ENCODE results near the gene CDC73. TPM values are rescaled to one million over a fixed set of nuclear protein-coding genes. Genes with fewer than 3 reads are reported as not detected.

CDC73 gene
- total RNA-seq, 1 donor from 2014 or later: 46.8 TPM

GRCh38 chr1:193086342-193086741, 35.5 kb upstream of the CDC73 start:
- Histone ChIP-seq H3K4me3 (no peak overlapping the region), H3K9me3 (replicated peaks) (no peaks in the 10 kb centered on the region), H3K27ac (replicated peaks) (no peak overlapping the region), H3K27me3 (ENCODE audit: low read depth) (no peaks in the 10 kb centered on the region), H3K4me1 (peaks cover 16% of the 10 kb centered on the region), H3K36me3 (peaks cover 56% of the 10 kb centered on the region)
- TF ChIP-seq, protein P1, sequence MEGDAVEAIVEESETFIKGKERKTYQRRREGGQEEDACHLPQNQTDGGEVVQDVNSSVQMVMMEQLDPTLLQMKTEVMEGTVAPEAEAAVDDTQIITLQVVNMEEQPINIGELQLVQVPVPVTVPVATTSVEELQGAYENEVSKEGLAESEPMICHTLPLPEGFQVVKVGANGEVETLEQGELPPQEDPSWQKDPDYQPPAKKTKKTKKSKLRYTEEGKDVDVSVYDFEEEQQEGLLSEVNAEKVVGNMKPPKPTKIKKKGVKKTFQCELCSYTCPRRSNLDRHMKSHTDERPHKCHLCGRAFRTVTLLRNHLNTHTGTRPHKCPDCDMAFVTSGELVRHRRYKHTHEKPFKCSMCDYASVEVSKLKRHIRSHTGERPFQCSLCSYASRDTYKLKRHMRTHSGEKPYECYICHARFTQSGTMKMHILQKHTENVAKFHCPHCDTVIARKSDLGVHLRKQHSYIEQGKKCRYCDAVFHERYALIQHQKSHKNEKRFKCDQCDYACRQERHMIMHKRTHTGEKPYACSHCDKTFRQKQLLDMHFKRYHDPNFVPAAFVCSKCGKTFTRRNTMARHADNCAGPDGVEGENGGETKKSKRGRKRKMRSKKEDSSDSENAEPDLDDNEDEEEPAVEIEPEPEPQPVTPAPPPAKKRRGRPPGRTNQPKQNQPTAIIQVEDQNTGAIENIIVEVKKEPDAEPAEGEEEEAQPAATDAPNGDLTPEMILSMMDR (IDR thresholded peaks at IDR 0.05; ENCODE audit: borderline replicate concordance): no peak
- DNase-seq: no peak
- intact Hi-C loops (cut with micrococcal nuclease): no loop called here

DNA sequence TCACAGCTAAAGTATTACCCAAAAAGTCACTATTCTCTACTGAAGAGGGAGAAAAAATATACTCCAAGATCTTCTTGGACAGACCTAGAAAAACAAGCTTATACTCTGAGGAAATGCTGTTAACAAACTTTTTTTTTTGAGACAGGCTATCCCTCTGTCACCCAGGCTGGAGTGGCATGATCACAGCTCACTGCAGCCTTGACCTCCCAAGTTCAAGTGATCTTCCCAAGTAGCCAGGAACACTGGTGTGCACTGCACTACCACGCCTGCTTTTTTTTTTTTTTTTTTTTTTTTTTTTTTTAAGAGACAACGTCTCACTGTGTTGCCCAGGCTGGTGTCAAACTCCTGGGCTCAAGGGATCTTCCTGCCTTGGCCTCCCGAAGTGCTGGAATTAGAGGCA, 33.9 kb upstream of the CDC73 start:
- intact Hi-C loops (cut with micrococcal nuclease): no loop called here
- peaks cover 16% of the 10 kb centered on the region for H3K4me1 ChIP-seq
- no peak overlapping the region for H3K27ac ChIP-seq (replicated peaks)
- TF ChIP-seq, protein P1 (IDR thresholded peaks at IDR 0.05; ENCODE audit: borderline replicate concordance): no peak
- no peaks in the 10 kb centered on the region for H3K9me3 ChIP-seq (replicated peaks)
- H3K36me3 ChIP-seq: peaks cover 52% of the 10 kb centered on the region
- no peak for DNase-seq
- no peak overlapping the region for H3K4me3 ChIP-seq
- no peaks in the 10 kb centered on the region for H3K27me3 ChIP-seq (ENCODE audit: low read depth)

- DNase-seq: no peak
- Histone ChIP-seq H3K27ac (replicated peaks) (no peak overlapping the region), H3K4me1 (peaks cover 11% of the 10 kb centered on the region), H3K4me3 (no peak overlapping the region), H3K27me3 (ENCODE audit: low read depth) (no peaks in the 10 kb centered on the region), H3K9me3 (replicated peaks) (no peaks in the 10 kb centered on the region), H3K36me3 (peaks cover 48% of the 10 kb centered on the region)
- intact Hi-C loops (cut with micrococcal nuclease): no loop called here
- TF ChIP-seq, protein P1 (IDR thresholded peaks at IDR 0.05; ENCODE audit: borderline replicate concordance): no peak
These were observed 31.0 kb upstream of the CDC73 start for GRCh38 chr1:193090865-193091264.

- TF ChIP-seq, protein P1 (IDR thresholded peaks at IDR 0.05; ENCODE audit: borderline replicate concordance): no peak
- no peak for DNase-seq
- Histone ChIP-seq H3K4me1 (no peaks in the 10 kb centered on the region), H3K9me3 (replicated peaks) (no peaks in the 10 kb centered on the region), H3K27me3 (ENCODE audit: low read depth) (no peaks in the 10 kb centered on the region), H3K27ac (replicated peaks) (no peak overlapping the region), H3K4me3 (no peak overlapping the region), H3K36me3 (peaks cover 76% of the 10 kb centered on the region)
- intact Hi-C loops (cut with micrococcal nuclease): no loop called here
These were observed 27.7 kb upstream of the CDC73 start for GRCh38 chr1:193094112-193094511.

DNA sequence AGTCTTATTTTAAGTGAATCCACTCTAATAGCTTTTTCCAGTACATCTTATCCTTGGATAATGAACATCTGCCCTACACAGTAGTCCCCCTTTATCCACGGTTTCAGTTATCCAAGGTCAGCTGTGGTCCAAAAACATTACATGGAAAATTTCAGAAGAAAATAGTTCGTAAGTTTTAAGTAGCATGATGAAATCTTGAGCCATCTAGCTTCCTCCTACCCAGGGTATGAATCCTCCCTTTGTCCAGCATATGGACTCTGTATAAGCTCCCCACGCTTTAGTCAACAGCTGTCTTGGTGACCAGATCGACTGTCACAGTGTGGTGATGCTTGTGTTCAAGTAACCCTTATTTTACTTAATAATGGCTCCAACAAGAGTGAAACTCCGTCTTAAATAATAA, 19.2 kb upstream of the CDC73 start:
- no peak for DNase-seq
- Histone ChIP-seq H3K27ac (replicated peaks) (no peak overlapping the region), H3K9me3 (replicated peaks) (no peaks in the 10 kb centered on the region), H3K4me1 (peaks cover 35% of the 10 kb centered on the region), H3K27me3 (ENCODE audit: low read depth) (no peaks in the 10 kb centered on the region), H3K4me3 (no peak overlapping the region), H3K36me3 (peaks cover 31% of the 10 kb centered on the region)
- TF ChIP-seq, protein P1 (IDR thresholded peaks at IDR 0.05; ENCODE audit: borderline replicate concordance): no peak
- intact Hi-C loops (cut with micrococcal nuclease): no loop called here

Data from left ventricle myocardium inferior (tissue), 1 donor.